ENCODE measurements around the gene MMS19. TPM values are rescaled to one million over a fixed set of nuclear protein-coding genes. Genes with fewer than 3 reads are reported as not detected.
A peak's percentile ranks its signal among the peaks of the same experiment; 100 is the strongest.

Gene MMS19
- total RNA-seq, 1 experiment from 2014 or later, result 90.4 TPM

- DNase-seq (ENCODE audit: low spot score), result peak; percentile 47
Observed at GRCh38 chr10:97463363-97464132, 34.7 kb downstream of the MMS19 start.

- DNase-seq (ENCODE audit: low spot score), result no peak
Observed at GRCh38 chr10:97462309-97462708, 35.9 kb downstream of the MMS19 start.

- DNase-seq (ENCODE audit: low spot score), result no peak
Observed at GRCh38 chr10:97459933-97460332, 38.3 kb downstream of the MMS19 start.

- DNase-seq (ENCODE audit: low spot score), result no peak
Observed at GRCh38 chr10:97459111-97459510, 39.1 kb downstream of the MMS19 start.

GRCh38 chr10:97456686-97457065, 41.5 kb downstream of the MMS19 start:
- no peak for DNase-seq (ENCODE audit: low spot score)

GRCh38 chr10:97456034-97456685, 42.1 kb downstream of the MMS19 start:
- no peak for DNase-seq (ENCODE audit: low spot score)

GRCh38 chr10:97454330-97455036, 43.7 kb downstream of the MMS19 start:
- no peak for DNase-seq (ENCODE audit: low spot score)

GRCh38 chr10:97452352-97452751, 45.9 kb downstream of the MMS19 start:
- no peak for DNase-seq (ENCODE audit: low spot score)

GRCh38 chr10:97451605-97452004, 46.6 kb downstream of the MMS19 start:
- DNase-seq (ENCODE audit: low spot score), result no peak

- no peak for DNase-seq (ENCODE audit: low spot score)
Observed at GRCh38 chr10:97450828-97451227, 47.4 kb downstream of the MMS19 start.

- peak; percentile 93 for DNase-seq (ENCODE audit: low spot score)
Observed at GRCh38 chr10:97445722-97446639, 52.2 kb downstream of the MMS19 start, which contains the start of the genes EXOSC1 and ZDHHC16. Gene EXOSC1, minus strand, starts transcription at chr10:97446006. Its CDS starts 21 bp downstream, at chr10:97445985. Gene ZDHHC16, plus strand, starts transcription at chr10:97446175. Its CDS starts 5,501 bp downstream, at chr10:97451676.

GRCh38 chr10:97445357-97445721, 52.9 kb downstream of the MMS19 start:
- no peak for DNase-seq (ENCODE audit: low spot score)

GRCh38 chr10:97444212-97444611, 54.0 kb downstream of the MMS19 start:
- DNase-seq (ENCODE audit: low spot score), result no peak

- DNase-seq (ENCODE audit: low spot score), result no peak
Observed at GRCh38 chr10:97442277-97442676, 55.9 kb downstream of the MMS19 start.

GRCh38 chr10:97435211-97435610, 63.0 kb downstream of the MMS19 start:
- no peak for DNase-seq (ENCODE audit: low spot score)

GRCh38 chr10:97434557-97434956, 63.7 kb downstream of the MMS19 start:
- no peak for DNase-seq (ENCODE audit: low spot score)

- no peak for DNase-seq (ENCODE audit: low spot score)
Observed at GRCh38 chr10:97434055-97434454, 64.2 kb downstream of the MMS19 start.

- DNase-seq (ENCODE audit: low spot score), result no peak
Observed at GRCh38 chr10:97428572-97428981, 69.6 kb downstream of the MMS19 start.

GRCh38 chr10:97427571-97428179, 70.5 kb downstream of the MMS19 start:
- peak; percentile 48 for DNase-seq (ENCODE audit: low spot score)

- no peak for DNase-seq (ENCODE audit: low spot score)
Observed at GRCh38 chr10:97426776-97427570, 71.2 kb downstream of the MMS19 start.
